AG04449 (cell line): ENCODE data around the gene B4GALNT3.

ENCODE experiments used
- CTCF ChIA-PET: fragments of 350-600 bp; formaldehyde crosslinking; extraction: SDS; loops from one replicate; lab custom pipeline; 2021; ENCODE audit warnings: antibody characterized with exemption; lab: Yijun Ruan, JAX
- POLR2A ChIA-PET: fragments of 400-600, 350-600 bp; formaldehyde crosslinking; extraction: SDS; loops from one replicate; lab custom pipeline; 2020; ENCODE audit warnings: antibody characterized with exemption, inconsistent platforms; lab: Yijun Ruan, JAX
- DNase-seq: peaks from one replicate; pipeline ENCODE4 v3.0.0-alpha.2; 2010; ENCODE audit warnings: low read depth, low spot score
- H3K4me3 ChIP-seq: 2 replicates; pipeline ENCODE4 v1.5.1; 2011; ENCODE audit warnings: low read depth, mild to moderate bottlenecking, control low read depth, low read length
- TF ChIP-seq, protein P1 (sequence below): IDR thresholded peaks from one replicate; pipeline ENCODE4 v1.5.1; 2011; ENCODE audit warnings: mild to moderate bottlenecking, moderate library complexity, low read length, control low read depth, inconsistent platforms; ENCODE audit not compliant: insufficient read depth; ENCODE audit errors: missing control alignments

The B4GALNT3 gene

DNA sequence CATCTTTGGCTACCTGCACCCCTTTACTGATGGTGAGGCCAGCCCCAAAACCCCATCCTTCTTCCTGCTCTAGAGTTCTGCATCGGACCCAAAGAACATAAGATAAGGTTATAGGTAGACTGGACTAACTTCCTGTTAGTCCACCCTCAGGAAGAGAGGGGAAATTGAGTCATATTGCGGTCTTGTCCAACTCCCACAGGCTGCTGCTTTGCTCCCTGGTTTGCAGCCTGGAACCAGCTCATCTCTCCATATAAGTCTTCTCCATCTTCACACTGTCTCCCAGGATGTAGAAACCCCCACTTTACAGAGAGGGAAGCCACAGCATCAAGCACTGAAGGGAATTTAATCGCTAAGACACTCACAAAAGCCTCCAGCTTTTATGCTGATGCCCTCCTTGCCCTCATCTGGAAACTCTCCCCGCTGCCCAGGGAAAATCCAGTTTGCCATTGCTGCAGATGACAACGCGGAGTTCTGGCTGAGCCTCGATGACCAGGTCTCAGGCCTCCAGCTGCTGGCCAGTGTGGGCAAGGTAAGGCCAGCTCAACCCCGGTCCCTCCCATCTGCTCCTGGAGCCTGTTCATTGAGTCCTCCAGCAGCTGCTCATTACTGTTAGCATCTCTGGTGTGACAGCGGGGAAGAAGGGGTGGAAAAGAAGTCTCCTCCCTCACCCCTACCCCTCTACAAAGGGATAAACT lies 85.3 kb downstream of the B4GALNT3 start:
- POLR2A ChIA-PET, result interaction anchor here (0.5 kb wide), 1 partner anchor 113 kb away, joined by 3 read pairs; no protein-coding TSS in a partner anchor
- no peak overlapping the region for H3K4me3 ChIP-seq
- TF ChIP-seq, protein P1, sequence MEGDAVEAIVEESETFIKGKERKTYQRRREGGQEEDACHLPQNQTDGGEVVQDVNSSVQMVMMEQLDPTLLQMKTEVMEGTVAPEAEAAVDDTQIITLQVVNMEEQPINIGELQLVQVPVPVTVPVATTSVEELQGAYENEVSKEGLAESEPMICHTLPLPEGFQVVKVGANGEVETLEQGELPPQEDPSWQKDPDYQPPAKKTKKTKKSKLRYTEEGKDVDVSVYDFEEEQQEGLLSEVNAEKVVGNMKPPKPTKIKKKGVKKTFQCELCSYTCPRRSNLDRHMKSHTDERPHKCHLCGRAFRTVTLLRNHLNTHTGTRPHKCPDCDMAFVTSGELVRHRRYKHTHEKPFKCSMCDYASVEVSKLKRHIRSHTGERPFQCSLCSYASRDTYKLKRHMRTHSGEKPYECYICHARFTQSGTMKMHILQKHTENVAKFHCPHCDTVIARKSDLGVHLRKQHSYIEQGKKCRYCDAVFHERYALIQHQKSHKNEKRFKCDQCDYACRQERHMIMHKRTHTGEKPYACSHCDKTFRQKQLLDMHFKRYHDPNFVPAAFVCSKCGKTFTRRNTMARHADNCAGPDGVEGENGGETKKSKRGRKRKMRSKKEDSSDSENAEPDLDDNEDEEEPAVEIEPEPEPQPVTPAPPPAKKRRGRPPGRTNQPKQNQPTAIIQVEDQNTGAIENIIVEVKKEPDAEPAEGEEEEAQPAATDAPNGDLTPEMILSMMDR, result no peak
- CTCF ChIA-PET, result interaction anchor here (0.9 to 14.1 kb wide), 13 partner anchors 9 to 143 kb away, joined by 3 to 230 read pairs (median 4); partner anchors contain the start of gene CCDC77
- no peak for DNase-seq

DNA sequence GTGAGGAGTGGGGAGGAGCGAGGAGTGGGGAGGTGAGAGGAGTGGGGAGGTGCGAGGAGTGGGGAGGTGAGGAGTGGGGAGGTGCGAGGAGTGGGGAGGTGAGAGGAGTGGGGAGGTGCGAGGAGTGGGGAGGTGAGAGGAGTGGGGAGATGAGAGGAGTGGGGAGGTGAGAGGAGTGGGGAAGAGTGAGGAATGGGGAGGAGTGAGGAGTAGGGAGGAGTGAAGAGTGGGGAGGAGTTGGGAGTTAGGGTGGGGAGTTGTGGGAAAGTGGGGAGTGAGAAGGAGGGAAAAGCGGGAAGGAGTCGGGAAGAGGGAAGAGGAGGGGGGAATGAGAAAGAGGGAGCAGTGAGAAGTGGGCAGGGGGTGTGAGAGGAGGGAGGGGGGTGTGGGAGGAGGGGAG lies 86.1 kb downstream of the B4GALNT3 start:
- ChIA-PET POLR2A (no interaction called here), CTCF (interaction anchor here (2.2 to 14.1 kb wide), 3 partner anchors 12 to 103 kb away, joined by 11 to 230 read pairs (median 217); no protein-coding TSS in a partner anchor)
- DNase-seq, result no peak
- TF ChIP-seq, protein P1, result no peak
- H3K4me3 ChIP-seq, result no peak overlapping the region

DNA sequence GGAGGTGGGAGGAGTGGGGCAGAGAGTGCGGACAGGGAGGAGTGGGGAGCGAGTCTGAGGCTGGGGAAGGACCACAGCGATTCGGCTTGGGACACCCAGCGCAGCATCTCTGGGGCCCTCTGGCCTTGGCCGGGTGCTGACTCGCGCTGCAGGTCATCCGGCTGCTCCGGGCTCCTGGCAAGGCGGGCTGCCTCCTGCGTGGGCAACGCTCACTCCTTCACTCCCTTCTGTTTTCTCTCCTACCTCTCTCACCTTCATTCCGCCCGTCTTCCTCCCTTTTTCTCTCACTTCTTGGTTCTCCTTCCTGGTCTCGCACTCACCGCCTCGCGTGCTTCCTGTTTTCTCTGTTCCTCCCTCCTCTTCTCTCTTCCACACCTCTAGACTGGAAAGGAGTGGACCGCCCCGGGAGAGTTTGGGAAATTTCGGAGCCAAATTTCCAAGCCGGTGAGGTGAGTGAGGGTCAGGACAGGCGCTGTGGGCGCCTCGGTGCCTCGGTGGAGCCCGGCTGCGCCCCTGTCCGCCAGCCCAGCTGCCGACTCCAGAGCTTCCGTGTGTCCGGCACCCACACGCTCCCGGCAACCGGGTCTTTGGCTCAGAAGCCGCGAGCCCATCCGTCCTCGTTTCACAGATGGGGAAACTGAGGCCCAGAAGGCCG lies 86.7 kb downstream of the B4GALNT3 start:
- ChIA-PET POLR2A (no interaction called here), CTCF (interaction anchor here (0.7 to 3.5 kb wide), 31 partner anchors 11 to 216 kb away, joined by 3 to 347 read pairs (median 6); partner anchors contain the start of gene CCDC77)
- H3K4me3 ChIP-seq, result no peak overlapping the region
- TF ChIP-seq, protein P1, result no peak
- DNase-seq, result no peak

DNA sequence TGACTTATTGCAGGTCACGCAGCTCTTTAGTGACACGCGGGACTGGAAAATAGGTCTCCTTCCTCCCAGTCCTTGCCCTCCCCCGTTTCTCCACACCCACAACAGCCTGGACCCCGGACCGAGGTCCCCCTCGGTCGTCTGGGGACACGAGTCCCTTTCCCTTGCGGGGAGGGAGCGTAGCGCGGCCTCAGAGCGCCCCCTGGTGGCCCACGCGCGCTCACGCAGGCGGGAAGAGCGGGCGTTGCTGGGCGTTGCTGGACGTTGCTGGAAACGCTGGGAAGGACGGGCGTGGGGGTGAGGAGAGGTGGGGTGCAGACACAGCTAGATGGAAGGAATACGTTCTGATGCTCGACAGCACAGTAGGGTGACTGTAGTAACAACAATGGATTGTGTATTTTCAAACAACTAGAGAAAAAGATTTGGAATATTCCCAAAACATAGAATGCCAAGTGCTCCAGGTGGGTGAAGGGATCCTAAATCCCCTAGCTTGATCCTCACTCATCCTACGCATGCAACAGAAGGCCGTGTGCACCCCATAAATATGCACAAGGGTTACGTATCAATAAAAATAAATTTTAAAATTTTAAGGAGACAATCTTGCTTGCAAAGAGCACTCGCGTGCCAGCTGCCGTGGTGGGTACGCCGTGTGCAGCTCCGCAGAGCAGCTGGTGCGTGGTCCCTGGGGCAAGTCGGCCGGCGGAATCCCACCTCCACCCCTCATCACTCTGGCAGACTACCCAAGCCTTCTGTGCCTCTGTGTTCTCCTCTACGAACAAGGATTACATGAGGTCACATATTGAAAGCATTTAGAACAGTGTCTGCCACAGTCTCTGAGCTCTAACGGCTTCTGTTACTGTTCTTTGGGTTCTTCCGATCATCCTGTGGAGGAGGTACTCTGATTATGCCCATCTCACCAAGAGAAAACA lies 87.4 kb downstream of the B4GALNT3 start:
- ChIA-PET CTCF (interaction anchor here (0.6 to 3.5 kb wide), 42 partner anchors 11 to 1054 kb away, joined by 3 to 347 read pairs (median 5); partner anchors contain the start of gene CCDC77), POLR2A (no interaction called here)
- no peak for DNase-seq
- TF ChIP-seq, protein P1, result peak; percentile 100
- peak overlapping the region; percentile 36; the same call in 1 of the 2 replicates for H3K4me3 ChIP-seq

DNA sequence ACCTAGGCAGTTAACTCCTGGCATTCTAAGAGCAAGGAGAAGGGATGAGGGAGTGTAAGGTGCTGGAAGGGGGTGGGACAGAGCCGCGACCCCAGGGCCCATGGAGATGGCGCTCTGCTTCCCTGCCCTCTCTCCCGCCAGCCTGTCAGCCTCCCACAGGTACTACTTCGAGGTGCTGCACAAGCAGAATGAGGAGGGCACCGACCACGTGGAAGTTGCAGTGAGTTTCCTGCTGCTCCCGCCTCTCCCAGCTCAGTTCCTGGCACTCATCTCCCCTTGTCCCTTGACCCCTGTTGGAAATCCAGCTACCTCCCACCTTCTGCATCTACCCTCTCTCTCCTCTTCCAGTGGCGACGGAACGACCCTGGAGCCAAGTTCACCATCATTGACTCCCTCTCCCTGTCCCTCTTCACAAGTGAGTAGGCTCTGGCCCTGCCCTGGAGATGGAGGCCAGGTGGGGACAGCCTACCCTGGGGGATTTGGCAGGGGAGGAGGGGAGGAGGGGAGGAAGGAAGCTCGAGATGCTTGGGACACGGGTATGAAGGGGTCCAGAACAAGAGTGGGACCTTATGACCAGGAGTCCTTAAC lies 88.2 kb downstream of the B4GALNT3 start:
- DNase-seq, result no peak
- no peak overlapping the region for H3K4me3 ChIP-seq
- ChIA-PET CTCF (interaction anchor here (0.7 to 3.5 kb wide), 30 partner anchors 10 to 1053 kb away, joined by 3 to 347 read pairs (median 8); partner anchors contain the start of gene CCDC77), POLR2A (no interaction called here)
- TF ChIP-seq, protein P1, result no peak
